ENCODE data around the gene NDUFB7.

DNA sequence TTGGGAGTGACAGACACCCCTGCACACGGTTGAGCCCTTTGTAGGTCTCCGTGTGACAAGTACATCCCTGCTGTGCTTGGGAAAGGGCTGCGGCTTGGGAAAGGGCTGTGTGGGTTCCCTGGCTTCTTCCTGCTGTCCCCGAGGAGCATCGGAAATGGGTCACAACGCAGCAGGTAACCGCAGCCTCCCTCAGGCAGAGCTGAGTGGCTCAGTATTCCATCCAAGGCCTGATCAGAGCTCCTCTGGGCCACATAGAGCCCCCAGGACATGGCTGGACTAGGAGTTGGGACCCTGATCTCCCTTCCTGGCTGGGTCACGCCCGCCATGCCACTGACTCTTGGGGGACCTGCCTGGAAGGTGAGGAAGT is 26.2 kb downstream of the NDUFB7 start:
- TF ChIP-seq POLR2A (IDR thresholded peaks at IDR 0.05; ENCODE audit: low read length) (no peak), GATA1 (IDR thresholded peaks at IDR 0.05; ENCODE audit: low read depth, low read length) (no peak)
